GM15510 (cell line): Measurements from ENCODE around the gene LLCFC1.

Source experiments
- POLR2A ChIP-seq: IDR thresholded peaks from 3 replicates; pipeline ENCODE4 v1.6.1; 2011; ENCODE audit warnings: borderline replicate concordance; ENCODE audit not compliant: insufficient read length; ENCODE audit errors: extremely low read depth

Gene LLCFC1

GRCh38 chr7:142904128-142904527, 35.2 kb upstream of the LLCFC1 start:
- no peak for TF ChIP-seq POLR2A

- no peak for TF ChIP-seq POLR2A
Measured at GRCh38 chr7:142905759-142906158, 33.5 kb upstream of the LLCFC1 start.

- TF ChIP-seq POLR2A = no peak
Measured at GRCh38 chr7:142906643-142907042, 32.6 kb upstream of the LLCFC1 start.

- no peak for TF ChIP-seq POLR2A
Measured at GRCh38 chr7:142908290-142908689, 31.0 kb upstream of the LLCFC1 start.

- TF ChIP-seq POLR2A = no peak
Measured at GRCh38 chr7:142908921-142909890, 30.1 kb upstream of the LLCFC1 start.

GRCh38 chr7:142910031-142910433, 29.3 kb upstream of the LLCFC1 start:
- TF ChIP-seq POLR2A = no peak

- no peak for TF ChIP-seq POLR2A
Measured at GRCh38 chr7:142910481-142910880, 28.8 kb upstream of the LLCFC1 start.

GRCh38 chr7:142913051-142913450, 26.2 kb upstream of the LLCFC1 start:
- no peak for TF ChIP-seq POLR2A

GRCh38 chr7:142913566-142913965, 25.7 kb upstream of the LLCFC1 start:
- TF ChIP-seq POLR2A = no peak

- no peak for TF ChIP-seq POLR2A
Measured at GRCh38 chr7:142914121-142914520, 25.2 kb upstream of the LLCFC1 start.

- TF ChIP-seq POLR2A = no peak
Measured at GRCh38 chr7:142915315-142915714, 24.0 kb upstream of the LLCFC1 start.

- TF ChIP-seq POLR2A = no peak
Measured at GRCh38 chr7:142916508-142916907, 22.8 kb upstream of the LLCFC1 start.

GRCh38 chr7:142917447-142917846, 21.8 kb upstream of the LLCFC1 start:
- no peak for TF ChIP-seq POLR2A

- TF ChIP-seq POLR2A = no peak
Measured at GRCh38 chr7:142918901-142919300, 20.4 kb upstream of the LLCFC1 start.

- TF ChIP-seq POLR2A = no peak
Measured at GRCh38 chr7:142919656-142920055, 19.6 kb upstream of the LLCFC1 start.

GRCh38 chr7:142923391-142923790, 15.9 kb upstream of the LLCFC1 start:
- TF ChIP-seq POLR2A = no peak
